HEK293 (cell line): ENCODE results near the gene GTF2H3.

Source experiments
- CTCF ChIA-PET: fragments of 350-600 bp; formaldehyde crosslinking; extraction: SDS; loops from one replicate; lab custom pipeline; 2021; ENCODE audit warnings: antibody characterized with exemption; lab: Yijun Ruan, JAX
- POLR2A ChIA-PET: fragments of 300-600 bp; formaldehyde crosslinking; extraction: SDS; loops from one replicate; lab custom pipeline; 2020; ENCODE audit warnings: antibody characterized with exemption, inconsistent platforms; lab: Yijun Ruan, JAX
- H3K27ac ChIP-seq: fragments of 200-500 bp; sonication (Bioruptor generic); 2 replicates; pipeline ENCODE4 v1.5.1; 2014; ENCODE audit warnings: low read depth, low read length, control low read depth, inconsistent platforms; ENCODE audit errors: extremely low read depth
- H3K36me3 ChIP-seq, 2 experiments: fragments of 200-500 bp in 1 of 2; sonication (Bioruptor generic) in 1 of 2; 1 replicate in 1 of 2; 2 replicates in 1 of 2; pipeline ENCODE4 v1.5.1; 2014 to 2017; ENCODE audit warnings: inconsistent platforms in 2 of 2, low read length in 2 of 2; ENCODE audit not compliant: control insufficient read depth in 2 of 2, insufficient read depth in 1 of 2
- H3K4me1 ChIP-seq: fragments of 200-500 bp; sonication (Bioruptor generic); 2 replicates; pipeline ENCODE4 v1.5.1; 2014; ENCODE audit warnings: mild to moderate bottlenecking, low read length, inconsistent platforms; ENCODE audit not compliant: control insufficient read depth, insufficient read depth
- H3K4me3 ChIP-seq: 2 replicates; pipeline ENCODE4 v1.5.1; 2011; ENCODE audit warnings: low read depth, mild to moderate bottlenecking, control low read depth, low read length, moderate library complexity
- H3K9me3 ChIP-seq: fragments of 200-500 bp; sonication (Bioruptor generic); 2 replicates; pipeline ENCODE4 v1.5.1; 2014; ENCODE audit warnings: low read depth, low read length, inconsistent platforms; ENCODE audit not compliant: control insufficient read depth, insufficient read depth
- HOXC10 ChIP-seq: sonication (generic); formaldehyde crosslinking; IDR thresholded peaks from 2 replicates; pipeline ENCODE4 v1.8.1; 2023; ENCODE audit warnings: mild to moderate bottlenecking, missing genetic modification reagents
- MYNN ChIP-seq: fragments of 450-650 bp; formaldehyde crosslinking; IDR thresholded peaks from 2 replicates; pipeline ENCODE4 v1.5.1; 2016; ENCODE audit warnings: missing biosample characterization, missing genetic modification characterization, borderline replicate concordance
- SP3 ChIP-seq: fragments of 450-650 bp; formaldehyde crosslinking; IDR thresholded peaks from 2 replicates; pipeline ENCODE4 v1.5.1; 2016; ENCODE audit warnings: missing biosample characterization, missing genetic modification characterization
- ZBTB20 ChIP-seq: fragments of 450-650 bp; formaldehyde crosslinking; IDR thresholded peaks from 2 replicates; pipeline ENCODE4 v1.5.1; 2016; ENCODE audit warnings: missing biosample characterization, missing genetic modification characterization
- ZIC2 ChIP-seq: fragments of 450-650 bp; formaldehyde crosslinking; IDR thresholded peaks from 2 replicates; pipeline ENCODE4 v1.5.1; 2016; ENCODE audit warnings: missing biosample characterization, missing genetic modification characterization
- ZNF121 ChIP-seq: fragments of 450-650 bp; formaldehyde crosslinking; IDR thresholded peaks from 2 replicates; pipeline ENCODE4 v1.5.1; 2016; ENCODE audit warnings: missing biosample characterization, missing genetic modification characterization
- ZNF132 ChIP-seq: fragments of 450-650 bp; formaldehyde crosslinking; IDR thresholded peaks from 2 replicates; pipeline ENCODE4 v1.5.1; 2017; ENCODE audit warnings: missing biosample characterization, missing genetic modification characterization, borderline replicate concordance
- ZNF138 ChIP-seq: fragments of 450-650 bp; formaldehyde crosslinking; IDR thresholded peaks from 2 replicates; pipeline ENCODE4 v1.5.1; 2016; ENCODE audit warnings: missing biosample characterization, missing genetic modification characterization, borderline replicate concordance
- ZNF155 ChIP-seq: fragments of 450-650 bp; formaldehyde crosslinking; IDR thresholded peaks from 2 replicates; pipeline ENCODE4 v1.5.1; 2016; ENCODE audit warnings: missing biosample characterization, missing genetic modification characterization
- ZNF16 ChIP-seq: fragments of 450-650 bp; formaldehyde crosslinking; IDR thresholded peaks from 2 replicates; pipeline ENCODE4 v1.5.1; 2016; ENCODE audit warnings: low read depth, missing biosample characterization, missing genetic modification characterization
- ZNF184 ChIP-seq: fragments of 450-650 bp; IDR thresholded peaks from 2 replicates; pipeline ENCODE4 v1.5.1; 2018; ENCODE audit warnings: missing biosample characterization, mild to moderate bottlenecking, missing genetic modification characterization
- ZNF623 ChIP-seq: fragments of 450-650 bp; formaldehyde crosslinking; IDR thresholded peaks from 2 replicates; pipeline ENCODE4 v1.5.1; 2016; ENCODE audit warnings: missing biosample characterization, missing genetic modification characterization
- ZNF658 ChIP-seq: fragments of 450-650 bp; formaldehyde crosslinking; IDR thresholded peaks from 2 replicates; pipeline ENCODE4; 2016; ENCODE audit warnings: missing biosample characterization, missing genetic modification characterization
- ZNF792 ChIP-seq: fragments of 450-650 bp; formaldehyde crosslinking; IDR thresholded peaks from 2 replicates; pipeline ENCODE4 v1.5.1; 2016; ENCODE audit warnings: missing biosample characterization, missing genetic modification characterization
- TF ChIP-seq, protein P1 (sequence below): fragments of 450-650 bp; formaldehyde crosslinking; IDR thresholded peaks from 2 replicates; pipeline ENCODE4 v1.5.1; 2016; ENCODE audit warnings: missing biosample characterization, missing genetic modification characterization
- TF ChIP-seq, protein P2 (sequence below): fragments of 450-650 bp; formaldehyde crosslinking; IDR thresholded peaks from 2 replicates; pipeline ENCODE4 v1.5.1; 2016; ENCODE audit warnings: missing biosample characterization, missing genetic modification characterization, borderline replicate concordance

The GTF2H3 gene

DNA sequence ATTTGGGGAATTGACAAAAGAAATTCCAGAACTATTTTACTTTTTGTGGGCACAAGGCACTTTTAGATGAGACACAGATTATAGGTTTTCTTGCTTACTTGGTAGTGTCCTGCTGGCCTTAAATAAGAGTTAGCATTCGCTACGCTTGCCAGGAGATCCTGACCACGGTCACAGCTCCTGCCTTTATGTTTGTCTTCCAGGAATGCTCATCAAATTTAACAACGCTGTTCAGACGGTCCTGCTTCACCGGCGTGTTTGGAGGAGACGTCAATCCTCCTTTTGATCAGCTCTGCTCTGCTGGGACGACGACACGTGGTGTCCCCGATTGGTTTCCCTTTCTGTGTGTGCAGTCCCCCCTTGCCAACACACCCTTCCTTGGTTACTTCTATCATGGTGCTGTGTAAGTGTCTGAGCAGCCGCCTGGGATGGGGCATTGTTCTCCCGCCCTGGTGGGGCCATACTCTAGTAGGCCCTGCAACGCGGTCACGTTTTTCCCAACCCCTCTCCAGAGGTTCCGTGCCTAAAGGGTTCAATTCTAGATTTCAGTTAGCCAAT lies 53.1 kb downstream of the GTF2H3 start:
- no peak for TF ChIP-seq ZNF155 (tag by site-specific recombination)
- no peak for TF ChIP-seq ZNF138 (tag by site-specific recombination)
- TF ChIP-seq ZNF792 (tag by site-specific recombination), result no peak
- no peak for TF ChIP-seq ZNF623
- no peak for TF ChIP-seq ZNF658 (tag by site-specific recombination)
- TF ChIP-seq ZBTB20 (tag by site-specific recombination), result no peak
- TF ChIP-seq MYNN (tag by site-specific recombination), result no peak
- Histone ChIP-seq H3K4me3 (no peak overlapping the region), H3K9me3 (no peaks in the 10 kb centered on the region), H3K27ac (no peak overlapping the region), H3K36me3 (peaks cover 15 to 39% of the 10 kb centered on the region in 2 experiments; a peak in 2 of 3 replicates), H3K4me1 (no peaks in the 10 kb centered on the region)
- ChIA-PET CTCF (no interaction called here), POLR2A (no interaction called here)

DNA sequence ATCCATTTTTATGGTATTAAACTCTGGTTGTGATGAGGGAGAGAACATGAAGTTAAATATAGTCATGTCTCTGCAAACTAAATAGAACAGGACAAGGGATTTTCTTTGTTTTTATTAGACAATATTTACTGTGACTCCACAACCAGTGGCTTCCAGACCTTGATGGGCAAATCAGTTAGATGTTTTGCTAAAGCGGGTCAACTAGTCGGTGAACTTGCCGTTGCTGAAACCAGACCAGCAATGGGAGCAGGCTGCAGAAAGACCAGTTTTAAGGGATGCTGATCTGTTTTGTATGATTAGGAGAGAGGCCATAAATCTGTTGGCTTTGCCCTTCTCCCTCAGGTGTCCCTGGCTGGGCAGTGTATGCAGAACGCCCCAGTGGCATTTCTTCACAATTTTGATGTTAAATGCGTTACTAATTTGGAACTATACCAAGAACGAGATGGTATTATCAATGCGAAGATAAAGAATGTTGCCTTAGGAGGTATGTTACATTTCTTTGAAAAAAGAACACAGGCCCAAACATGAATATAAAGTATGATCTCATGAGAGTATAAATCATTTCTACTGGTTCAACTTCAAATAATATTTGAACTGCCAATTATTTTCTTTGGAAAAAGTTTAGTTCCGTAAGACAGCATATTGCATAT lies 56.7 kb downstream of the GTF2H3 start:
- H3K9me3 ChIP-seq, result no peaks in the 10 kb centered on the region
- H3K4me1 ChIP-seq, result no peaks in the 10 kb centered on the region
- H3K4me3 ChIP-seq, result no peak overlapping the region
- no peak for TF ChIP-seq SP3 (tag by site-specific recombination)
- ChIA-PET CTCF (no interaction called here), POLR2A (no interaction called here)
- no peak overlapping the region for H3K27ac ChIP-seq
- peaks cover 20 to 41% of the 10 kb centered on the region in 2 experiments for H3K36me3 ChIP-seq

DNA sequence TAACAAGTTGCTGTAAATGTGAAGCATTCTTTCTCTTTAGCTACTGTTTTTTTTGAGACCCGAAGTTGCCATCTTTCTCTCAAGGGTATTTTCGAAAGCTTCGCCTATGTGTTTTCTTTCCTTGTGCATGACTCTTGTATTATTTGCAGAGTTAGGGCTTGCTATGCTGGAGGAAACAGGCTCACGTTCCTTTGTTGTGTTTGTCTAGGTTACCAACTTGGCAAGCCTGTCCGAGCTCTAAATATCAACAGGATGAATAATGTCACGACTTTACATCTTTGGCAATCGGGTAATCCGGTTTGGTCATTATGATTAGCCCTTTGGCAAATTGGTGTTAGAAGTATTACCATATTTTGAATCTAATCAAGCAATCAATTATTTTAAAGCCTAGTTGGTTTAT lies 62.6 kb downstream of the GTF2H3 start:
- peaks cover 26 to 67% of the 10 kb centered on the region in 2 experiments for H3K36me3 ChIP-seq
- ChIA-PET CTCF (no interaction called here), POLR2A (interaction anchor here (1.7 kb wide), 1 partner anchor 16 kb away, joined by 6 read pairs; the partner anchor contains the start of gene ATP6V0A2)
- H3K4me3 ChIP-seq, result no peak overlapping the region
- TF ChIP-seq ZNF16 (no peak), ZNF121 (tag by site-specific recombination) (no peak), ZNF184 (tag by site-specific recombination) (no peak), HOXC10 (no peak), ZIC2 (tag by site-specific recombination) (no peak), ZNF132 (no peak)
- TF ChIP-seq, protein P1, sequence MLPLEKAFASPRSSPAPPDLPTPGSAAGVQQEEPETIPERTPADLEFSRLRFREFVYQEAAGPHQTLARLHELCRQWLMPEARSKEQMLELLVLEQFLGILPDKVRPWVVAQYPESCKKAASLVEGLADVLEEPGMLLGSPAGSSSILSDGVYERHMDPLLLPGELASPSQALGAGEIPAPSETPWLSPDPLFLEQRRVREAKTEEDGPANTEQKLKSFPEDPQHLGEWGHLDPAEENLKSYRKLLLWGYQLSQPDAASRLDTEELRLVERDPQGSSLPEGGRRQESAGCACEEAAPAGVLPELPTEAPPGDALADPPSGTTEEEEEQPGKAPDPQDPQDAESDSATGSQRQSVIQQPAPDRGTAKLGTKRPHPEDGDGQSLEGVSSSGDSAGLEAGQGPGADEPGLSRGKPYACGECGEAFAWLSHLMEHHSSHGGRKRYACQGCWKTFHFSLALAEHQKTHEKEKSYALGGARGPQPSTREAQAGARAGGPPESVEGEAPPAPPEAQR (tag by site-specific recombination), result no peak
- TF ChIP-seq, protein P2, sequence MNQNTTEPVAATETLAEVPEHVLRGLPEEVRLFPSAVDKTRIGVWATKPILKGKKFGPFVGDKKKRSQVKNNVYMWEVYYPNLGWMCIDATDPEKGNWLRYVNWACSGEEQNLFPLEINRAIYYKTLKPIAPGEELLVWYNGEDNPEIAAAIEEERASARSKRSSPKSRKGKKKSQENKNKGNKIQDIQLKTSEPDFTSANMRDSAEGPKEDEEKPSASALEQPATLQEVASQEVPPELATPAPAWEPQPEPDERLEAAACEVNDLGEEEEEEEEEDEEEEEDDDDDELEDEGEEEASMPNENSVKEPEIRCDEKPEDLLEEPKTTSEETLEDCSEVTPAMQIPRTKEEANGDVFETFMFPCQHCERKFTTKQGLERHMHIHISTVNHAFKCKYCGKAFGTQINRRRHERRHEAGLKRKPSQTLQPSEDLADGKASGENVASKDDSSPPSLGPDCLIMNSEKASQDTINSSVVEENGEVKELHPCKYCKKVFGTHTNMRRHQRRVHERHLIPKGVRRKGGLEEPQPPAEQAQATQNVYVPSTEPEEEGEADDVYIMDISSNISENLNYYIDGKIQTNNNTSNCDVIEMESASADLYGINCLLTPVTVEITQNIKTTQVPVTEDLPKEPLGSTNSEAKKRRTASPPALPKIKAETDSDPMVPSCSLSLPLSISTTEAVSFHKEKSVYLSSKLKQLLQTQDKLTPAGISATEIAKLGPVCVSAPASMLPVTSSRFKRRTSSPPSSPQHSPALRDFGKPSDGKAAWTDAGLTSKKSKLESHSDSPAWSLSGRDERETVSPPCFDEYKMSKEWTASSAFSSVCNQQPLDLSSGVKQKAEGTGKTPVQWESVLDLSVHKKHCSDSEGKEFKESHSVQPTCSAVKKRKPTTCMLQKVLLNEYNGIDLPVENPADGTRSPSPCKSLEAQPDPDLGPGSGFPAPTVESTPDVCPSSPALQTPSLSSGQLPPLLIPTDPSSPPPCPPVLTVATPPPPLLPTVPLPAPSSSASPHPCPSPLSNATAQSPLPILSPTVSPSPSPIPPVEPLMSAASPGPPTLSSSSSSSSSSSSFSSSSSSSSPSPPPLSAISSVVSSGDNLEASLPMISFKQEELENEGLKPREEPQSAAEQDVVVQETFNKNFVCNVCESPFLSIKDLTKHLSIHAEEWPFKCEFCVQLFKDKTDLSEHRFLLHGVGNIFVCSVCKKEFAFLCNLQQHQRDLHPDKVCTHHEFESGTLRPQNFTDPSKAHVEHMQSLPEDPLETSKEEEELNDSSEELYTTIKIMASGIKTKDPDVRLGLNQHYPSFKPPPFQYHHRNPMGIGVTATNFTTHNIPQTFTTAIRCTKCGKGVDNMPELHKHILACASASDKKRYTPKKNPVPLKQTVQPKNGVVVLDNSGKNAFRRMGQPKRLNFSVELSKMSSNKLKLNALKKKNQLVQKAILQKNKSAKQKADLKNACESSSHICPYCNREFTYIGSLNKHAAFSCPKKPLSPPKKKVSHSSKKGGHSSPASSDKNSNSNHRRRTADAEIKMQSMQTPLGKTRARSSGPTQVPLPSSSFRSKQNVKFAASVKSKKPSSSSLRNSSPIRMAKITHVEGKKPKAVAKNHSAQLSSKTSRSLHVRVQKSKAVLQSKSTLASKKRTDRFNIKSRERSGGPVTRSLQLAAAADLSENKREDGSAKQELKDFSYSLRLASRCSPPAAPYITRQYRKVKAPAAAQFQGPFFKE (tag by site-specific recombination), result no peak
- H3K27ac ChIP-seq, result no peak overlapping the region
- no peaks in the 10 kb centered on the region for H3K4me1 ChIP-seq
- no peaks in the 10 kb centered on the region for H3K9me3 ChIP-seq
